Neural cell (in vitro differentiated cells): ENCODE measurements around the gene TMEM89. TPM values are rescaled to one million over a fixed set of nuclear protein-coding genes. Genes with fewer than 3 reads are reported as not detected.

Experiments
- H2AFZ ChIP-seq: fragments of 200-600, 300-800 bp; sonication (generic), shearing (Covaris generic); 2 replicates; pipeline ENCODE4 v1.6.0; 2014; ENCODE audit warnings: low read depth, mild to moderate bottlenecking, antibody characterized with exemption, low read length, moderate library complexity
- H3F3A ChIP-seq: fragments of 200-600 bp; shearing (Covaris generic); 2 replicates; pipeline ENCODE4 v1.6.1; 2016; ENCODE audit warnings: mild to moderate bottlenecking, moderate library complexity, mixed read lengths, antibody characterized with exemption, low read length; ENCODE audit not compliant: insufficient read depth, poor library complexity, severe bottlenecking
- H3K27ac ChIP-seq: fragments of 200-600, 300-800 bp; sonication (generic), shearing (Covaris generic); 2 replicates; pipeline ENCODE4 v1.5.1; 2014; ENCODE audit warnings: mild to moderate bottlenecking, low read length, moderate library complexity
- H3K27me3 ChIP-seq: fragments of 300-800, 200-600 bp; sonication (generic), shearing (Covaris generic); 2 replicates; pipeline ENCODE4 v1.6.0; 2014; ENCODE audit warnings: mild to moderate bottlenecking, low read depth, low read length, moderate library complexity; ENCODE audit not compliant: insufficient read depth
- H3K36me3 ChIP-seq: fragments of 300-800, 200-600 bp; sonication (generic), shearing (Covaris generic); 2 replicates; pipeline ENCODE4 v1.5.1; 2014; ENCODE audit warnings: mild to moderate bottlenecking, antibody characterized with exemption, low read length, moderate library complexity; ENCODE audit not compliant: insufficient read depth
- H3K4me2 ChIP-seq: fragments of 300-800, 200-600 bp; sonication (generic), shearing (Covaris generic); 2 replicates; pipeline ENCODE4 v1.6.0; 2014; ENCODE audit warnings: mild to moderate bottlenecking, low read length
- H3K4me3 ChIP-seq: fragments of 300-800, 200-600 bp; sonication (generic), shearing (Covaris generic); 2 replicates; pipeline ENCODE4 v1.5.1; 2014; ENCODE audit warnings: mild to moderate bottlenecking, low read length, moderate library complexity
- H3K79me2 ChIP-seq: fragments of 200-600 bp; shearing (Covaris generic); replicated peaks from 2 replicates; pipeline ENCODE4 v1.6.0; 2014; ENCODE audit warnings: mild to moderate bottlenecking, low read length, moderate library complexity; ENCODE audit not compliant: insufficient read depth
- H3K9ac ChIP-seq: fragments of 300-800, 200-600 bp; sonication (generic), shearing (Covaris generic); 2 replicates; pipeline ENCODE4 v1.6.1; 2016; ENCODE audit warnings: mild to moderate bottlenecking, low read length, mixed read lengths
- H3K9me2 ChIP-seq: fragments of 200-600 bp; shearing (Covaris generic); 2 replicates; pipeline ENCODE4 v1.6.1; 2016; ENCODE audit warnings: mild to moderate bottlenecking, low read length, mixed read lengths; ENCODE audit not compliant: insufficient read depth
- H3K9me3 ChIP-seq: fragments of 200-600, 300-800 bp; sonication (generic), shearing (Covaris generic); 2 replicates; pipeline ENCODE4 v1.6.1; 2016; ENCODE audit warnings: mild to moderate bottlenecking, mixed run types, low read length, moderate library complexity, mixed read lengths
- H4K20me1 ChIP-seq: fragments of 200-600 bp; shearing (Covaris generic); 2 replicates; pipeline ENCODE4 v1.6.1; 2016; ENCODE audit warnings: mild to moderate bottlenecking, mixed run types; ENCODE audit not compliant: insufficient read depth
- CTCF ChIP-seq: fragments of 450-650 bp; IDR thresholded peaks from 2 replicates; pipeline ENCODE4 v1.5.1; 2014; ENCODE audit warnings: antibody characterized with exemption, mild to moderate bottlenecking, moderate library complexity; ENCODE audit not compliant: poor library complexity, severe bottlenecking
- EP300 ChIP-seq: fragments of 450-650 bp; conservative IDR thresholded peaks from 2 replicates; pipeline ENCODE4 v1.6.1; 2014; ENCODE audit warnings: antibody characterized with exemption, mild to moderate bottlenecking, moderate library complexity; ENCODE audit not compliant: poor library complexity, severe bottlenecking
- EZH2 ChIP-seq: fragments of 200-600, 300-800 bp; shearing (Covaris generic), sonication (generic); IDR thresholded peaks from 2 replicates; pipeline ENCODE4 v1.6.1; 2014; ENCODE audit warnings: antibody characterized with exemption, low read length, borderline replicate concordance, mild to moderate bottlenecking; ENCODE audit not compliant: insufficient read depth, poor library complexity, severe bottlenecking
- MXI1 ChIP-seq: fragments of 450-650 bp; conservative IDR thresholded peaks from 2 replicates; pipeline ENCODE4 v1.6.1; 2014; ENCODE audit warnings: antibody characterized with exemption, mild to moderate bottlenecking; ENCODE audit not compliant: poor library complexity, severe bottlenecking
- POLR2AphosphoS5 ChIP-seq: IDR thresholded peaks from 2 replicates; pipeline ENCODE4 v1.6.1; 2012
- RAD21 ChIP-seq: fragments of 450-650 bp; conservative IDR thresholded peaks from 2 replicates; pipeline ENCODE4 v1.6.1; 2014; ENCODE audit warnings: antibody characterized with exemption, mild to moderate bottlenecking, moderate library complexity
- SMC3 ChIP-seq: fragments of 450-650 bp; conservative IDR thresholded peaks from 2 replicates; pipeline ENCODE4 v1.6.1; 2014; ENCODE audit warnings: antibody characterized with exemption, mild to moderate bottlenecking, moderate library complexity; ENCODE audit not compliant: poor library complexity
- TAF1 ChIP-seq: IDR thresholded peaks from 2 replicates; pipeline ENCODE4 v1.6.1; 2012; ENCODE audit warnings: low read depth
- polyA plus RNA-seq: library from polyadenylated mRNA; depleted of rRNA; stranded (reverse); fragments of >200 nt; gene quantifications from 2 replicates; pipeline ENCODE4 v1.2.3, GENCODE V29; 2014

The TMEM89 gene
- polyA plus RNA-seq, 1 donor from 2014 or later: 0.52 TPM

GRCh38 chr3:48591886-48592518 is 29.6 kb downstream of the TMEM89 start:
- TF ChIP-seq CTCF (no peak), EP300 (no peak), RAD21 (no peak)
- no peak overlapping the region for H3K4me2 ChIP-seq

GRCh38 chr3:48591436-48591835 is 30.1 kb downstream of the TMEM89 start:
- Histone ChIP-seq H3K27me3 (no peaks in the 10 kb centered on the region), H3K4me2 (no peak overlapping the region), H3K36me3 (no peaks in the 10 kb centered on the region), H3K9ac (no peak overlapping the region), H4K20me1 (no peaks in the 10 kb centered on the region), H3K4me3 (no peak overlapping the region), H3K9me3 (no peaks in the 10 kb centered on the region), H3F3A (no peaks in the 10 kb centered on the region), H3K79me2 (no peaks in the 10 kb centered on the region), H3K27ac (no peak overlapping the region), H2AFZ (no peak overlapping the region), H3K9me2 (no peaks in the 10 kb centered on the region)
- TF ChIP-seq CTCF (no peak), EZH2 (no peak), MXI1 (no peak), EP300 (no peak), SMC3 (no peak), TAF1 (no peak)

More at GRCh38 chr3:48591886-48592518, 29.6 kb downstream of the TMEM89 start:
- H3K4me3 ChIP-seq: no peak overlapping the region
- no peaks in the 10 kb centered on the region for H3K9me3 ChIP-seq
- H3K27ac ChIP-seq: no peak overlapping the region
- no peaks in the 10 kb centered on the region for H3K27me3 ChIP-seq
- no peaks in the 10 kb centered on the region for H3K79me2 ChIP-seq
- H3F3A ChIP-seq: no peaks in the 10 kb centered on the region
- no peak overlapping the region for H3K9ac ChIP-seq
- no peak overlapping the region for H2AFZ ChIP-seq
- H4K20me1 ChIP-seq: no peaks in the 10 kb centered on the region
- H3K36me3 ChIP-seq: no peaks in the 10 kb centered on the region
- no peaks in the 10 kb centered on the region for H3K9me2 ChIP-seq

DNA sequence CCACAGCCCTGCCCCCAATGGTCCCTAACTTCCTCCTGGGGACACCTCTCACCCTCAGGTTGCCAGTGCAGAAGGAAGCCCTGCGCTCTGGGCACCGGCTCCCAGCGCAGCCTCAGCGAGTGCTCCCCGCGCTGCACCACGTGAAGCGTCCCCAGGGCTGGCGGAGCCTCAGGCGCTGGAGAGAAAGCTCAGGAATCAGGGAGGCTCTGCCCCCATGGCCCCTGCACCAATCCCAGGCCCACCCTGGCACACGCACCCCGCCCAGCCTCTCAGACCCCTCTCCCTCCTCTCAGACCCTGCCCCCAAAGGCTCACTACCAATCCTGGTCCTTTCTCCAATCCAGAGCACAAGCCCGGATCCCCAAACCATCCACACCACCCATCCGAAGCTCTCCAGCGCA is 33.3 kb downstream of the TMEM89 start:
- H3K79me2 ChIP-seq: no peaks in the 10 kb centered on the region
- no peak overlapping the region for H3K27ac ChIP-seq
- TF ChIP-seq SMC3: no peak
- TF ChIP-seq TAF1: no peak
- no peak for TF ChIP-seq RAD21
- TF ChIP-seq EZH2: no peak
- no peak for TF ChIP-seq CTCF
- TF ChIP-seq POLR2AphosphoS5: no peak
- TF ChIP-seq MXI1: no peak
- H4K20me1 ChIP-seq: no peaks in the 10 kb centered on the region
- no peak overlapping the region for H2AFZ ChIP-seq
- no peak overlapping the region for H3K4me2 ChIP-seq
- H3K4me3 ChIP-seq: no peak overlapping the region
- H3K27me3 ChIP-seq: no peaks in the 10 kb centered on the region
- no peak overlapping the region for H3K9ac ChIP-seq
- no peaks in the 10 kb centered on the region for H3F3A ChIP-seq
- H3K36me3 ChIP-seq: no peaks in the 10 kb centered on the region
- no peaks in the 10 kb centered on the region for H3K9me2 ChIP-seq
- H3K9me3 ChIP-seq: no peaks in the 10 kb centered on the region
